GM19468 (cell line): ENCODE measurements around the gene YIPF4.
A peak's percentile ranks its signal among the peaks of the same experiment; 100 is the strongest.
"Not testable (repeated sequence)": the region's sequence is repeated elsewhere in the genome, so short reads cannot be mapped to it uniquely, and the experiment has no call there.

Experiments
- ATAC-seq: cut with Tn5 transposase; IDR thresholded peaks from one replicate; pipeline ENCODE4 v1.9.1; 2021; ENCODE audit warnings: mild to moderate bottlenecking, moderate library complexity, moderate number of reproducible peaks; ENCODE audit not compliant: unreplicated experiment; ENCODE audit errors: extremely low read depth

YIPF4 gene

DNA sequence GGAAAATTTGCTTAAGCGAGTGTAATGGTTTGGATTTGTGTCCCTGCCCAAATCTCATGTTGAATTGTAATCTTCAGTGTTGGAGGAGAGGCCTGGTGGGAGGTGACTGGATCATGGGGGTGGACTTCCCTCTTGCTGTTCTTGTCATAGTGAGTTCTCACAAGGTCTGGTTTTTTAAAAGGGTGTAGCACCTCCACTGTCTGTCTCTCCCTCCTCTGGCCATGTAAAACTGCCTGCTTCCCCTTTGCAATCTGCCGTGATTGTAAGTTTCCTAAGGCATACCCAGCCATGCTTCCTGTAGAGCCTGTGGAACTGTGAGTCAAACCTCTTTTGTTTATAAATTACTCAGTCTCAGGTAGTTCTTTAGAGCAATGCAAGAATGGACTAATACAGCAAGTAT lies 6.6 kb downstream of the YIPF4 start:
- no peak for ATAC-seq

DNA sequence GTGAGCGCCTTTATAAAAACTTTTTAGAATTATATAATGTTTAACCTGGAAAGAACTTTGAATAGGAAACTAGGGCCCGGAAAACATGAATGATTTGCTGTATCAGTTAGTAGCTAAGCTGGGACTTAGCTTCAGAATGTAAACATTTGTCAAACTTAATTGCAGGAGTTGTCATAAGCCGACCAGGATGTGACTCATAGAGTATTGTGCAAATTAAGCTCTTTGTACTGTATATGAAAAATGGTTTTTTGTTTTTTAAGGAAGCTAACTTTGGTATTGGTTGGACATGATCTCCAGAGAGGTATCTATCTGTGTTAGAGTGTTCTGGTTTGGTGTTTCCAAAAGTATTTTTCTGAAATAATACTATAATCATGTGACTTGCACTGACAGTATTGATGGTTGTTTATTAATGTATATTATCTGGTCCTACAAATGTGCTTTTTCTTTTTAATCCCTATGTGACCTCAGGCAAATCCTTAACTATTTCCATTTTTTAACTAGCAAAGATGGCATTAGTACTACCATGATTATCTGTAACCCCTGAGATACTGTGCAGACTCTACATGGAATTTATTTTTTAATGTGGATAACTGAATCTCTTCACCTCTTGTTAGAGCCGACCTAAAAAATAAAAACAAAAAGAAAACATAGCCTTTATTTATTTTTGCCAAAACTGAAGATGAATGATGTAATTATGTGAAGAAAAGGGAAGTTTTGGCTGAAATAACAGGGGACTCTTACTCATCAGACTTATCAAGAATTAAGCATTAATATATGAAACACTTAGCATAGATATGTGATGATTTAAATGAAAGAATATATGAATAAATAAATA lies 11.7 kb downstream of the YIPF4 start:
- ATAC-seq: no peak

DNA sequence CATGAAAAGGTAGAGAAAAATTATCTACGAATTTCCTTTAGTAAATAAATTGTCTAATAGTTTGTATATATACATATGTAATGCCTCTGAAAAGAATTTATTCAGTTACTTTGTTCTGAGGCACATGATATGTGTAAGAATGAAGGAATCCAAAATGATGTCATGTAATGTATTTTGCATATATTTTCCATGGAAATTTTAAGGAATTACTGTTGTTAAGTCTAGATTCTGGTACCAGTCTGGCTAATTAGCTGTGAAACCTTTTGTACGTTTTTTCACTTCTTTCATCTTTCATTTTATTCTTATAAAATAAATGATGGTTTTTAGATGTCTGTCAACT lies 12.3 kb downstream of the YIPF4 start:
- no peak for ATAC-seq

DNA sequence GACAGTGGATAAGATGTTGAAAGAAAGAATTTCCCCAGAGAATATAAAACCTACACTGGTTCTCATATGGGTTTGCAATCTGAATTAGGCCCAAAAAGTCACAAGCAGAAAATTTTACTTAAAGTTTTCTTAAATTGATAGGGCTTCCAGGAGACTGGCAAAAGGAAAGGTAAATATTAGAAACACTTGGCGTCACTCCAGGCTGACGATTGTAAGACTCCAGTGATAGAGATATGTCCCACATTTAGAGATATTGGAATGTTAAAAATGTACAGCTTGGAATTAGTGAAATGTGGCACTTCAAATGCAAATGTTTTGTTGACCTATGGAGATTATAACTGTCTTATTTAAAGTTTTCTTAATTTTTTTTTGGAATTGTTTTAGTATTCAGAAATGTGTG lies 14.0 kb downstream of the YIPF4 start:
- no peak for ATAC-seq

DNA sequence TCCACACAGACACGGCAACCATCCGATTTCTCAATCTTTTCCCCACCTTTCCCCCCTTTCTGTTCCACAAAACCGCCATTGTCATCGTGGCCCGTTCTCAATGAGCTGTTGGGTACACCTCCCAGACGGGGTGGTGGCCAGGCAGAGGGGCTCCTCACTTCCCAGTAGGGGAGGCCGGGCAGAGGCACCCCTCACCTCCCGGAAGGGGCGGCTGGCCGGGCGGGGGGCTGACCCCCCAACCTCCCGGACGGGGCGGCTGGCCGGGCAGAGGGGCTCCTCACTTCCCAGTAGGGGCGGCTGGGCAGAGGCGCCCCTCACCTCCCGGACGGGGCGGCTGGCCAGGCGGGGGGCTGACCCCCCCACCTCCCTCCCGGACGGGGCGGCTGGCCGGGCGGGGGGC lies 15.8 kb downstream of the YIPF4 start:
- not testable (repeated sequence) for ATAC-seq

DNA sequence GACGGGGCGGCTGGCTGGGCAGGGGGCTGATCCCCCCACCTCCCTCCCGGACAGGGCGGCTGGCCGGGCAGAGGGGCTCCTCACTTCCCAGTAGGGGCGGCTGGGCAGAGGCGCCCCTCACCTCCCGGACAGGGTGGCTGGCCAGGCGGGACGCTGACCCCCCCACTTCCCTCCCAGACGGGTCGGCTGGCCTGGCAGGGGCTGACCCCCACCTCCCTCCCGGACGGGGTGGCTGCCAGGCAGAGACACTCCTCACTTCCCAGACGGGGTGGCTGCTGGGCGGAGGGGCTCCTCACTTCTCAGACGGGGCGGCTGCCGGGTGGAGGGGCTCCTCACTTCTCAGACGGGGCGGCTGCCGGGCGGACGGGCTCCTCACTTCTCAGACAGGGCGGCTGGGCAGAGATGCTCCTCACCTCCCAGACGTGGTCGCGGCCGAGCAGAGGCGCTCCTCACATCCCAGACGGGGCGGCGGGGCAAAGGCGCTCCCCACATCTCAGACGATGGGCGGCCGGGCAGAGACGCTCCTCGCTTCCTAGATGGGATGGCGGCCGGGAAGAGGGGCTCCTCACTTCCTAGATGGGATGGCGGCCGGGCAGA lies 16.4 kb downstream of the YIPF4 start:
- ATAC-seq: not testable (repeated sequence)

DNA sequence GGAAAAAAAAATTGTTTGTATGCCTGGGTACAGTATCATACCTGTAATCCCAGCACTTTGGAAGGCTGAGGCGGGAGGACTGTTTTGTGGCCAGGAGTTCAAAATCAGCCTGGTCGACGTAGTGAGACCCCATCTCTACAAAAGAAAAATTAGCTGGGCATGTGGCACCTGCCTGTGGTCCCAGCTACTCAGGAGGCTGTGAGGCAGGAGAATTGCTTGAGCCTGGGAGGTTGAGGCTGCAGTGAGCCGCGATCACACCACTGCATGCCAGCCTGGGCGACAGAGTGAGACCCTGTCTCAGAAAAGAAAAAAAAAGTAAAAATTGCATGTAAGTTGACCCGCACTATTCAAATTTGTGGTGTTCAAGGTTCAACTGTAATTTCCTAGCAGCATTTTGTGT lies 32.9 kb downstream of the YIPF4 start:
- no peak for ATAC-seq

DNA sequence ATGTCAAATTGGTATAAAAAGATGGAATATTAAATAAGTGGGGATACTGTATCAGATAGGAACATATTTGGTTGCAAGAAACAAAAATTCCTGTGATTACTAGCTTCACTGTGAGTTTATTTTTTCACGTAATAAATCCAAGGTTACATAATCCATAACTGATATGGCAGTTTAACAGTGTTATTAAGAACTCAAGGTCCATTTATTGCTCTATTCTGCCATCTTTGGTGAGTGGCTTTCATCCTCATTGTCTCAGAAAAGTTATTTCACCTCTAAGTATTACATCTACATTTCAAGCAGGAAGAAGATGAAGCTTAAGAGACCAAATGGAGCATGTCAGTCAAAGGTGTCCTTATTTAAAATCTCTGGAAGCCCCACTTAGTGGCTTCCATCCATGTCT lies 37.2 kb downstream of the YIPF4 start:
- no peak for ATAC-seq

DNA sequence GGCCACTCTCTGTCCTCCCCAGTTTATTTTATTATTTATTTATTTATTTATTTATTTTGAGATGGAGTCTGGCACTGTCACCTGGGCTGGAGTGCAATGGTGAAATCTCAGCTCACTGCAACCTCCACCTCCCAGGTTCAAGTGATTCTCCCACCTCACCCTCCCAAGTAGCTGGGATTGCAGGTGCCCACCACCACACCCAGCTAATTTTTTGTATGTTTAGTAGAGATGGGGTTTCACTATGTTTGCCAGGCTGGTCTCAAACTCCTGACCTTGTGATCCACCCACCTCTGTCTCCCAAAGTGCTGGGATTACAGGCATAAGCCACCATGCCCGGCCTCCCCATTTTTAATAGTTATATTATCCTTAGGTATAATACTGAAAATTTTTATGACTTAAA lies 51.0 kb downstream of the YIPF4 start:
- ATAC-seq: not testable (repeated sequence)

DNA sequence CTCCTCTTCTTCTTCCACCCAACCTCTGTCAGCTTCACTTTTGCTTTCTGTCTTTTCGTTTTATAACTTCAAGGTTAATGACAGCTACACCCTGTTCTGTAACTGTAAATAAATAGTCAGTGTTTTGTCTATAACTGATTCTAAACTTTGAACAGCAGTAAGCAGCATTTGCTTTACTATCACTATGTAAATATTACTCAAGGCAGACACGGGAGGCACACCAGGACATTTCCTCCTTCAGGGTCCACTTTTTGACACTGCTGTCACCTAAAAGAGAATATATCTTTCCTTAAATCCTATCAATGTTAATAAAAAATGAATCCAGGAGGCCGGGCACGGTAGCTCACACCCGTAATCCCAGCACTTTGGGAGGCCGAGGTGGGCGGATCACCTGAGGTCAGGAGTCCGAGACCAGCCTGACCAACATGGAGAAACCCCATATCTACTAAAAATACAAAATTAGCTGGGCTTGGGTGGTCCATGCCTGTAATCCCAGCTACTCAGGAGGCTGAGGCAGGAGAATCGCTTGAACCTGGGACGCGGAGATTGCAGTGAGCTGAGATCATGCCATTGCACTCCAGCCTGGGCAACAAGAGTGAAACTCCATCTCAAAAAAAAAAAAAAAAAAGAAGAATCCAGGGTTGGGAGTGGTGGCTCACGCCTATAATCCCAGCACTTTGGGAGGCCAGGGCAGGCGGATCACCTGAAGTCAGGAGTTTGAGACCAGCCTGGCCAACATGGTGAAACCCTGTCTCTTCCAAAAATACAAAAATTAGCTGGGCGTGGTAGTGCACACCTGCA lies 51.7 kb downstream of the YIPF4 start:
- ATAC-seq: not testable (repeated sequence)

DNA sequence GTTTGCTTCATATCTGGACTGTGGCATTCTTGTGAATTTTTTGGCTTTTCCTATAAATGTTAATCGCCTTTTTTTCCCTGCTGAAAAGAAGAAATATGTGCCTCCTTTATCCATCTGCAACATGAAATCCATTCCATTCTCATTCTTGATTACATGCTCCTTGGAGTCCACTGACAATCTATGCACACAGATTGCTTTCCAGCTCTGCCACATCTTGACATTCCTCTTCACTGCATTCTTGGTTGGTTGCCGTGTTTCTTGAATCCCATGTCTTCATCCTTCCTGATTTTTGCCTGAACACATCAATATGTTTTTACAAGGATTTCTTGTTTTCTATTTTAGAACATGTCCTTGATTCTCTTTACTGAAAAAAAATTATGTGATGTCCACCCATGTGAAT lies 52.4 kb downstream of the YIPF4 start:
- no peak for ATAC-seq

DNA sequence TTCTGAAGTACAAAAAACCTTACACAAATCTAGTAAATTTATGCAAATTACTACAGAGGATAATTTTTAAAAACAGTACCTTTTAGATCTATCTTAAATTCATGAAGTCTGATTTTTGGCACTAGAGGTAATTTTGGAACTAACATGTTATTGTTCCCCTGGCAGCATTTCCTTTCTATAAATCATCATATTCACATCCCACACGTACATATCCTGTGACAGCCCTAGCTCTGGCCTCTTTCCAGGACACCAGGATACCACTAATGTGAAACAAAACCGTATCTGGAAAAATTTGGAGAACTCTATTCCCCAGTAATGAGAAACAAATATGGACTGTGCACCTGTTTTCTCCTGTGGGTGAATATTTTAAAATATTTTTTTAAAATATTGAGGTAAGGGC lies 65.1 kb downstream of the YIPF4 start:
- ATAC-seq: no peak

DNA sequence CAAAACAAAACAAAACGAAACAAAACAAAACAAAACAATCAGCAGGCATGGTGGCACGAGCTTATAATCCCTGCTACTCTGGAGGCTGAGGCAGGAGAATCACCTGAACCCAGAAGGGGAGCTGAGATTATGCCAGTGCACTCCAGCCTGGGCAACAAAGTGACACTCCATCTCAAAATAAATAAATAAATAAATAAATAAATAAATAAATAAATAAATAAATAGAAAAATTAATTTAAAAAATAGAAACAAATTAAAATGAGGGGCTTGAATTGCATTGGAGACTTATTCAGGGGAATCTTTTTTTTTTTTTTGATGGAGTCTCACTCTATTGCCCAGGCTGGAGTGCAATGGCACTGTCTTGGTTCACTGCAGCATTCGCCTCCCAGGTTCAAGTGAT lies 73.1 kb downstream of the YIPF4 start:
- ATAC-seq: not testable (repeated sequence)

DNA sequence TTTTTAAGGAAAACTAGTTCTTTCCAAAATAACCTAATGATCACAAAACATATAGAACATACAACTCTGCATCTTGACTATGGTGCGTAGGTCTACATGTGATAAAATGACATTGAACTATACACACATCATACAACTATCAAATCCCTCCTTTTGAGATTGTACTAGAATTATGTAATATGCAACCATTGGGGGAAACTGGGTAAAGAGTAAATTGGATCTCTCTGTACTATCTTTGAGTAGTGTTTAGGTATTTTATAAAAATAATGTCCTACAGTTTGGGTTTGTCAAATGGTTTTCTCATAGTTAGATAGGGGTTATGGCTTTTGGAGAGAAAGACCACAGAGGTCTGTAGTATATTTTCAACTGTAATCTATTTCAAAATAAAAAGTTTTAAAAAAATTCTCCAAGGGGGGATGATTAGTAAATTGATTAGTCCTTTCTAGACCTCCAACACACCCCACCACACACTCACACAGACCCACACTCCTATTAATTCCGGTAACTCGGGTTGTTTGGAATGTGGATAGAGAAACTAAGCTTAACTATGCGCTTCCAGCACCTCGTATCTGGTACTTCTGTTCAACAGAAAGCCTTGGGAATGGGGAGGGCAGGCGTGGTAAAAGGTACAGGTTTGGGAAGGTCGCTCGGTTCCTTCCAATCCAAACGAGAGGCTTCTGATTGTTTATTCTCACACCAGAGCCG lies 78.4 kb downstream of the YIPF4 start:
- no peak for ATAC-seq

DNA sequence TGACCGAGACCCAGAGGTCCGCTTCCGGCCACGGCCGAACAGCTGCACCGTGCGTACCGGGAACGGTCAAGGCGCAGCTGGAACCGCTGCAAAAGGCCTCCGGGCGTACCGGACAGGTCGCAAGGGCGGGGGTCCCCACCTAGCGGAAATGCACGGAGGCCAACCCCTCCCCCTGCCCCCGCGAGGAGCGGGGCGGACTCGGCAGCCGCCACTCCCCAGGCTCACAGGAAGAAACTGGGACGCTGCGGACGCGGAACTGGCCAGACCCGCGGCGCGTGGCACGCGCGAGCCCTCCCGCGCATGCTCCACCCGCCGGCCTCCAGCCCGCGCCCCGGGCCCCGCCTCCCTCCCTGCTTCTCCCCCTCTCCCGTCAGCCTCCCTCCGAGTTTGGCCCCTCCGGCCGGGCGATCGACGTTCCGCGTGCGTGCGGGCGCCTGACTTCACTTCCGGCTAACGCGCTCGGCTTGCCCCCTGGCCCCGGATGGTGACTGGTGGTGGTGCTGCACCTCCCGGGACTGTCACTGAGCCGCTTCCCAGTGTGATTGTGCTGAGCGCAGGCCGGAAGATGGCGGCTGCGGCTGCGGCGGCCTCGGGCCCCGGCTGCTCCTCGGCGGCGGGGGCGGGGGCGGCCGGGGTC lies 79.1 kb downstream of the YIPF4 start, which contains the start of gene BIRC6:
TSS of gene BIRC6 (plus strand) at position 343 of the 637 bp plus-strand sequence. CDS start at position 482, 139 bp downstream.
- ATAC-seq: peak; percentile 89

DNA sequence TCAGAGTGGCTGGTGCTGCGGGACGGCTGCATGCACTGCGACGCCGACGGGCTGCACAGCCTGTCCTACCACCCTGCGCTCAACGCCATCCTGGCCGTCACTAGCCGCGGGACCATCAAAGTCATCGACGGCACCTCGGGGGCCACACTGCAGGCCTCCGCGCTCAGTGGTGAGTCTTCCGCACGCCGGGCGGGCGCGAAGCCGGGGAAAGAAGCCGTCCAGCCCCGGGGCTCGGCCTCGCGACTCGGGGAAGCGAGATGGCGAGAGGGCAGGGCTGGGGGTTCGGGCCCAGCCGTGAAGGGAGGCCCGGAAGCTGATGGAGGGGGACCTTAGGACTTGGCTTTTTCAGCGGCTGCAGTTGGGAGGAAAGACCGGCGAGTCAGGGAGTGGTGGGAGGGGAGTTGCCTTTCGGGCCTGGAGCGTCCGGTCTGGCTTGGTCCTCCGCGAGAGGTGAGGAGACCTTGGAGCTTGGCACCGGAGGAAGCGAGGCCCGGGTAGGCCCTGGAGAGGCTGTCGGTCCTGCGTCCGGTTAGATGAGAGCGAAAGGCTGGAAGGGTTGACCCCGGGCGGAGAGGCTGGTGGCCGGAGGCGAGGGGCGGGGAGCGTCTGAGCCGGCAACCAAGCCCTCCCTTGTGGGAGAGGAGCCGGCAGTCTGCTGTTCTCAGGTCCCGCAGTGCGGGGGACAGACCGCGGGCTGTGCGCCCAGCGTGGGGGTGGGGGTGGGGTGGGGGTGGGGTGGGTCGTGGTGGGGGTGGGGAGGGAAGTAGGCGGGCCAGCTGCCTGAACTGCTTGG lies 79.8 kb downstream of the YIPF4 start:
- ATAC-seq: no peak

DNA sequence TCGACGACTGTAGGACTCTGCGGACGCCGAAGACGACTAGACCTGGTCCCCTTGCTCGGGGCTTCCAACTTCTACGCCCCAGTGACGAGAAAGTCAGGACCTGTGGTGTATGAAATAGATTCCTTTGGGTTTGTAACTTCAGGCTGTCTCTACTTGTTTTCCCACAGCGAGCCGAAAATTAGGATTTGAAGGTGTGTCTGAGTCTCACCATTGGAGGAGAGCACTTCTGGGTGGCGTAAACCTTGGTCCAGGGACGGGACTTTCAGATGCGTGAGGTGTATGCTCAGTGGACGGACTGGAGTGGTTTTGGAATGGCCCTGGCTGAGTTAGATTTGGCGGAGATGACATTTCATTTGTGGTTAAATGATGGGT lies 80.4 kb downstream of the YIPF4 start:
- ATAC-seq: no peak

DNA sequence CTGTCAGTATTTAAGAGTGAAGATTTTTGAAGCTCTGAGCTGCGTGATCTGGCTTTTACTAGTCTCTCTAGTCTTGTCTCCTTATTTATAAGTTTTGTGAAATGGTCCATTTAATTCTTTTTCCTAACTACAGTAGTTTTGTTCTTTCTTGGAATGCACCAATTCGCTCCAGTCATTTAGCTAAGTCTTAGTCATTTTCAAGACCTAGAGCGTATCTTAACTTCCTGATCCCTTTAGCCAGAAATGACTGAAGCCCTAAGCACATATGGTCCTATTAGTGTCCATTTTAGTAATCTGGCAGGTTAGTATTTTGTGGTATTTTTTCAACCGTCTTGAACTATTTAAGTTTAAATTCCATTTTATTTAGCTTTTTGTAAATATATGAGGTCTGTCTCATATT lies 82.7 kb downstream of the YIPF4 start:
- ATAC-seq: no peak

DNA sequence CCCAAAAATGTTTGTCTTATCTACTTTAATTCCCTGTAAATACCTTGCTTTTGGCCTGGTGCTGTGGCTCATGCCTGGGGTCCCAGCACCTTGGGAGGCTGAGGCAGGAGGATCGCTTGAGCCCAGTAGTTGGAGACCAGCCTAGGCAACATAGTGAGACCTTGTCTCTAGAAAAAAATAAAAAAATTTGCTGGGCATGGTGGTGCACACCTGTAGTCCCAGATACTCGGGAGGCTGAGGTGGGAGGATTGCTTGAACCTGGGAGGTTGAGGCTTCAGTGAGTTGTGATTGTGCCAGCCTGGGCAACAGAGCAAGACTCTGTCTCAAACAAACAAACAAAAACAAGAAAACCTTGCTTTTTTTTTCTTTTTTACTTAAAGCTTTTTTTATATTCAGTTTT lies 85.3 kb downstream of the YIPF4 start:
- not testable (repeated sequence) for ATAC-seq
